ENCODE data around the gene CDH13. TPM values are rescaled to one million over a fixed set of nuclear protein-coding genes. Genes with fewer than 3 reads are reported as not detected.

CDH13 gene
- total and polyA plus RNA-seq, 9 of the 15 experiments (the other 6 are each of a cell fraction or from before 2014, with no cell fraction given), result 0.03 TPM; not detected in 8

DNA sequence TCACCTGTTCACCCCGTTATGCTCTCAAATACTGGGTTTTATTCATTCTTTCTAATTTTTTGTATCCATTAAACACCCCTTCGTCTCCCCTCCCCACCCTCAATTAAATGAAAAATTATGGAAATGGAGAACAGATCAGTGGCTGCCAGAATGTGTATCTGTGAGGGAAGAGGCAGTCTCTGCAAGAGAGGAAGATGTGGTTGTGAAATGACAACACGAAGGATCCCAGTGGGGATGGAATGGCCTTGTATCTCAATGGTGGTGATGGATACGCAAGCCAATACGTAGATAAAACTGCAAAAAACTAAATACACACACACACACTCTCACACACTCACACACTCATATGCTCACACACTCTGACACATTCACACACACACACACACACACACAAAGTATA is 570.7 kb downstream of the CDH13 start:
- H3K27me3 ChIP-seq (ENCODE audit: control insufficient read depth in 2 of 2, insufficient read depth in 2 of 2, low read length in 2 of 2), result no peaks in the 10 kb centered on the region
- no peaks in the 10 kb centered on the region for H3K4me1 ChIP-seq (replicated peaks in 1 of 2; ENCODE audit: control insufficient read depth in 2 of 2, insufficient read depth in 2 of 2, low read length in 2 of 2)
- WGBS (ENCODE audit: insufficient coverage, low coverage, missing lambda C conversion rate), result 0% methylated on average over 5 of the region's 5 CpGs
- no peak overlapping the region for H3K27ac ChIP-seq (ENCODE audit: extremely low read depth, low read depth, low read length)
- no peaks in the 10 kb centered on the region for H4K20me1 ChIP-seq (replicated peaks; ENCODE audit: control insufficient read depth, insufficient read depth, low read length)
- CTCF ChIA-PET (ENCODE audit: low intra/inter-chr PET ratio), result no interaction called here
- no TSS peak for BruUV-seq (replicated peaks)
- H3K36me3 ChIP-seq (ENCODE audit: control insufficient read depth, insufficient read depth, low read length), result no peaks in the 10 kb centered on the region
- intact Hi-C loops (cut with micrococcal nuclease), result no loop called here
- FAIRE-seq (no peak), DNase-seq (ENCODE audit: extremely low read depth in 1 of 4, low spot score in 3 of 4) (no peak), ATAC-seq (no peak)
- in situ Hi-C loops (cut with MboI), result no loop called here
- no peak overlapping the region for H3K9ac ChIP-seq (ENCODE audit: insufficient read depth in 1 of 2, low read depth in 2 of 2, low read length in 2 of 2)
- H3K79me2 ChIP-seq (ENCODE audit: control insufficient read depth, insufficient read depth, low read length), result no peaks in the 10 kb centered on the region
- H3K9me3 ChIP-seq (replicated peaks; ENCODE audit: control insufficient read depth, insufficient read depth, low read depth, low read length), result no peaks in the 10 kb centered on the region
- H3K9me1 ChIP-seq (ENCODE audit: control insufficient read depth, insufficient read depth, low read length), result no peaks in the 10 kb centered on the region
- TF ChIP-seq ZNF316 (IDR thresholded peaks at IDR 0.05), result no peak
- TF ChIP-seq CSDE1 (IDR thresholded peaks at IDR 0.05), result no peak
- TF ChIP-seq MTF1 (CRISPR knock-in tag; IDR thresholded peaks at IDR 0.05; ENCODE audit: borderline replicate concordance), result no peak
- no peak for TF ChIP-seq HNRNPLL (IDR thresholded peaks at IDR 0.05; ENCODE audit: low read depth, low read length, poor library complexity, severe bottlenecking)
- TF ChIP-seq KDM2B (CRISPR knock-in tag; IDR thresholded peaks at IDR 0.05), result no peak
- no peak for TF ChIP-seq COPS2 (conservative IDR thresholded peaks at IDR 0.05)
- no peak for TF ChIP-seq U2AF1 (optimal IDR thresholded peaks at IDR 0.05; ENCODE audit: low read depth, low read length)
- no peak for TF ChIP-seq TFAM (CRISPR knock-in tag; conservative IDR thresholded peaks at IDR 0.05)
- no peak for TF ChIP-seq ZNF445 (CRISPR knock-in tag; IDR thresholded peaks at IDR 0.05; ENCODE audit: low read depth)
- no peak for TF ChIP-seq NEUROD1 (IDR thresholded peaks at IDR 0.05; ENCODE audit: borderline replicate concordance, low read depth, low read length, partially characterized antibody)
- no peak for TF ChIP-seq RBM17 (IDR thresholded peaks at IDR 0.05; ENCODE audit: borderline replicate concordance, low read depth, low read length)
- no peak for TF ChIP-seq RNF2 (IDR thresholded peaks at IDR 0.05)
- POLR2A ChIA-PET, result no interaction called here
- no peak overlapping the region for H2AFZ ChIP-seq (ENCODE audit: low read depth, low read length)
- H3K4me3 ChIP-seq, result no peak overlapping the region
- H3K4me2 ChIP-seq (ENCODE audit: insufficient read depth, low read length), result no peak overlapping the region

Measured in K562 (cell line).